Sigmoid colon (tissue), 4 donors: ENCODE results near the gene ARHGEF28.

Source experiments
- EP300 ChIP-seq, 4 donors: sonication (generic); formaldehyde crosslinking; IDR thresholded peaks; one replicate each; pipeline ENCODE4 v1.6.1; 2017; ENCODE audit warnings: antibody characterized with exemption in 4 of 4
- POLR2A ChIP-seq, 2 donors: fragments of 450-650 bp; IDR thresholded peaks; one replicate each; pipeline ENCODE4 v1.6.1; 2016; ENCODE audit warnings: antibody characterized with exemption in 2 of 2, mild to moderate bottlenecking in 2 of 2, moderate library complexity in 2 of 2
- POLR2AphosphoS5 ChIP-seq, 4 donors: sonication (generic); formaldehyde crosslinking; IDR thresholded peaks; one replicate each; pipeline ENCODE4 v1.6.1; 2017; ENCODE audit warnings: antibody characterized with exemption in 4 of 4
- TF ChIP-seq, protein P1 (sequence below), 4 experiments: fragments of 450-650 bp in 3 of 4; fragments of 200-600 bp in 1 of 4; IDR thresholded peaks; one replicate each; pipeline ENCODE4 v1.5.1; 2016 to 2019; ENCODE audit warnings: antibody characterized with exemption in 4 of 4, mild to moderate bottlenecking in 3 of 4, moderate library complexity in 2 of 4

DNA sequence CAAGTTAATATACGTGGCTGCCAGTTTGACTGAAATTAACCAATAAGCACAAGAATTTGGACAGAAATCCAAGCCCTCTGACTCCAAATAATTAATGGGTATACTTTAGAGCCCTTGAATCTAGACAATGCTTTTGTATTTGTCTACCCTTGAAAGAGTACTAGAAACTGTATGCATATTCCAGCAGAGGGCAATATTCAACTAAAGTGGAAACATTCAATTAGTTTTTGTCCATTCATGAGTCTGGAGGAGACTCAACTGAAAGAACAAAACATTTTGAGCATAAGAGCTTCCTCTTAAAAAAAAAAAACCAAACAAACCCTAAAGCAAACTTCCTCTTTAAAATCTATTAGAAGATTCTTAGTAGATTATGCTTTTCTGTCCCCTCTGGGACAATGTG, 157.8 kb downstream of the ARHGEF28 start:
- TF ChIP-seq, protein P1, sequence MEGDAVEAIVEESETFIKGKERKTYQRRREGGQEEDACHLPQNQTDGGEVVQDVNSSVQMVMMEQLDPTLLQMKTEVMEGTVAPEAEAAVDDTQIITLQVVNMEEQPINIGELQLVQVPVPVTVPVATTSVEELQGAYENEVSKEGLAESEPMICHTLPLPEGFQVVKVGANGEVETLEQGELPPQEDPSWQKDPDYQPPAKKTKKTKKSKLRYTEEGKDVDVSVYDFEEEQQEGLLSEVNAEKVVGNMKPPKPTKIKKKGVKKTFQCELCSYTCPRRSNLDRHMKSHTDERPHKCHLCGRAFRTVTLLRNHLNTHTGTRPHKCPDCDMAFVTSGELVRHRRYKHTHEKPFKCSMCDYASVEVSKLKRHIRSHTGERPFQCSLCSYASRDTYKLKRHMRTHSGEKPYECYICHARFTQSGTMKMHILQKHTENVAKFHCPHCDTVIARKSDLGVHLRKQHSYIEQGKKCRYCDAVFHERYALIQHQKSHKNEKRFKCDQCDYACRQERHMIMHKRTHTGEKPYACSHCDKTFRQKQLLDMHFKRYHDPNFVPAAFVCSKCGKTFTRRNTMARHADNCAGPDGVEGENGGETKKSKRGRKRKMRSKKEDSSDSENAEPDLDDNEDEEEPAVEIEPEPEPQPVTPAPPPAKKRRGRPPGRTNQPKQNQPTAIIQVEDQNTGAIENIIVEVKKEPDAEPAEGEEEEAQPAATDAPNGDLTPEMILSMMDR (IDR thresholded peaks at IDR 0.05) = no peak
- no peak for TF ChIP-seq POLR2AphosphoS5 (IDR thresholded peaks at IDR 0.05)
- TF ChIP-seq POLR2A (IDR thresholded peaks at IDR 0.05) = no peak
- no peak for TF ChIP-seq EP300 (IDR thresholded peaks at IDR 0.05)
